Measurements from ENCODE around the gene GNB5. TPM values are rescaled to one million over a fixed set of nuclear protein-coding genes. Genes with fewer than 3 reads are reported as not detected.

Gene GNB5
- total RNA-seq, 1 experiment from 2014 or later: 58.7 TPM

DNA sequence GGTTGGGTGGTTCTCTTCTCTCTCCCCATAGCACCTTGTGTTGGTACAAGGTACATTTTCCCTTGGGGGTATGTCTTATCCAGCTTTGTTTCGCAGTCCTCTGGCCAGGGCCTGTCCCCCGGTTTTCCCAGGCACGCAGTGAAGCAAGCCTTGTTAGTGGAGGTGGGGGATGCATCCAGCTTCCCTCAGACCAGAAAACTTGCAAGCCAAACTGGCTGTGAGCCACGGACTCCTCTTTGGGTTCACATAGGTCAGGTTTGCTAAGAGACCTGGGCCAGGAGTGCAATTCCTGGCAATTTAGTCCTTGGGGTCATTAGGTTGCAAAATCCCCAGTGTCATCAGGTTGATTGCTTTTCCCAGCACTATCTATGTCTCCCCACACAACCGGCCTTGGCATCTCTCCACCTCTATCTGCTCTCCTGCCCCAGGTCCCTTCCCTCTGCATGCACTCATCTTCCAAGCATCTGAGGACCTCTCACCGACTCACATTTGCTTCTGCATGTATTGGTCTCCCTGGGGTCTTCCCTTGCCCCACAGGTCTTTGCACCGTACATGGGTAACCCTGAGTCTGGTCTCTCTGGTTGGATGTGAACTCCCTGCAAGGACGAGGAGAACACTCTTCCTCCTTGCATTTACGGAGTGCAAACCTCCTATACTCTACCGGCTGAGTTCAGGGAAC is 112.9 kb downstream of the GNB5 start:
- in situ Hi-C loops (cut with HindIII; ENCODE audit: low pct_unique_long_range_greater_than_20kb, low sequenced_read_pairs) (no loop called here), intact Hi-C loops (cut with micrococcal nuclease; ENCODE audit: unreplicated experiment) (loop anchor here (2.0 kb wide), 1 partner anchor 96 kb away; no protein-coding TSS in a partner anchor)
- CTCF ChIA-PET: interaction anchor here (0.6 to 1.0 kb wide), 6 partner anchors 11 to 75 kb away, joined by 3 to 6 read pairs (median 4); no protein-coding TSS in a partner anchor
- no peaks in the 10 kb centered on the region for H3K27me3 ChIP-seq (ENCODE audit: control insufficient read depth, insufficient read depth, low read length)
- POLR2A ChIA-PET: no interaction called here
- H3K36me3 ChIP-seq (ENCODE audit: control insufficient read depth, insufficient read depth, low read length): no peaks in the 10 kb centered on the region
- no peak overlapping the region for H3K4me3 ChIP-seq (ENCODE audit: low read depth in 2 of 2, low read length in 2 of 2)
- ATAC-seq (no peak; the same call in 1 of the 2 replicates), DNase-seq (ENCODE audit: low read depth, low spot score) (no peak)
- H3K27ac ChIP-seq (ENCODE audit: low read length): no peak overlapping the region
- TF ChIP-seq, protein P1, sequence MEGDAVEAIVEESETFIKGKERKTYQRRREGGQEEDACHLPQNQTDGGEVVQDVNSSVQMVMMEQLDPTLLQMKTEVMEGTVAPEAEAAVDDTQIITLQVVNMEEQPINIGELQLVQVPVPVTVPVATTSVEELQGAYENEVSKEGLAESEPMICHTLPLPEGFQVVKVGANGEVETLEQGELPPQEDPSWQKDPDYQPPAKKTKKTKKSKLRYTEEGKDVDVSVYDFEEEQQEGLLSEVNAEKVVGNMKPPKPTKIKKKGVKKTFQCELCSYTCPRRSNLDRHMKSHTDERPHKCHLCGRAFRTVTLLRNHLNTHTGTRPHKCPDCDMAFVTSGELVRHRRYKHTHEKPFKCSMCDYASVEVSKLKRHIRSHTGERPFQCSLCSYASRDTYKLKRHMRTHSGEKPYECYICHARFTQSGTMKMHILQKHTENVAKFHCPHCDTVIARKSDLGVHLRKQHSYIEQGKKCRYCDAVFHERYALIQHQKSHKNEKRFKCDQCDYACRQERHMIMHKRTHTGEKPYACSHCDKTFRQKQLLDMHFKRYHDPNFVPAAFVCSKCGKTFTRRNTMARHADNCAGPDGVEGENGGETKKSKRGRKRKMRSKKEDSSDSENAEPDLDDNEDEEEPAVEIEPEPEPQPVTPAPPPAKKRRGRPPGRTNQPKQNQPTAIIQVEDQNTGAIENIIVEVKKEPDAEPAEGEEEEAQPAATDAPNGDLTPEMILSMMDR (IDR thresholded peaks at IDR 0.05): no peak
- no peak for TF ChIP-seq SIN3A (IDR thresholded peaks at IDR 0.05; ENCODE audit: borderline replicate concordance, insufficient read depth, low read depth, low read length)
- no peak for TF ChIP-seq TCF7L2 (IDR thresholded peaks at IDR 0.05; ENCODE audit: low read depth, low read length)
- no peak for TF ChIP-seq POLR2AphosphoS5 (IDR thresholded peaks at IDR 0.05; ENCODE audit: low read depth, low read length)
- TF ChIP-seq, protein P2, sequence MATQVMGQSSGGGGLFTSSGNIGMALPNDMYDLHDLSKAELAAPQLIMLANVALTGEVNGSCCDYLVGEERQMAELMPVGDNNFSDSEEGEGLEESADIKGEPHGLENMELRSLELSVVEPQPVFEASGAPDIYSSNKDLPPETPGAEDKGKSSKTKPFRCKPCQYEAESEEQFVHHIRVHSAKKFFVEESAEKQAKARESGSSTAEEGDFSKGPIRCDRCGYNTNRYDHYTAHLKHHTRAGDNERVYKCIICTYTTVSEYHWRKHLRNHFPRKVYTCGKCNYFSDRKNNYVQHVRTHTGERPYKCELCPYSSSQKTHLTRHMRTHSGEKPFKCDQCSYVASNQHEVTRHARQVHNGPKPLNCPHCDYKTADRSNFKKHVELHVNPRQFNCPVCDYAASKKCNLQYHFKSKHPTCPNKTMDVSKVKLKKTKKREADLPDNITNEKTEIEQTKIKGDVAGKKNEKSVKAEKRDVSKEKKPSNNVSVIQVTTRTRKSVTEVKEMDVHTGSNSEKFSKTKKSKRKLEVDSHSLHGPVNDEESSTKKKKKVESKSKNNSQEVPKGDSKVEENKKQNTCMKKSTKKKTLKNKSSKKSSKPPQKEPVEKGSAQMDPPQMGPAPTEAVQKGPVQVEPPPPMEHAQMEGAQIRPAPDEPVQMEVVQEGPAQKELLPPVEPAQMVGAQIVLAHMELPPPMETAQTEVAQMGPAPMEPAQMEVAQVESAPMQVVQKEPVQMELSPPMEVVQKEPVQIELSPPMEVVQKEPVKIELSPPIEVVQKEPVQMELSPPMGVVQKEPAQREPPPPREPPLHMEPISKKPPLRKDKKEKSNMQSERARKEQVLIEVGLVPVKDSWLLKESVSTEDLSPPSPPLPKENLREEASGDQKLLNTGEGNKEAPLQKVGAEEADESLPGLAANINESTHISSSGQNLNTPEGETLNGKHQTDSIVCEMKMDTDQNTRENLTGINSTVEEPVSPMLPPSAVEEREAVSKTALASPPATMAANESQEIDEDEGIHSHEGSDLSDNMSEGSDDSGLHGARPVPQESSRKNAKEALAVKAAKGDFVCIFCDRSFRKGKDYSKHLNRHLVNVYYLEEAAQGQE (IDR thresholded peaks at IDR 0.05; ENCODE audit: insufficient read depth in 1 of 2, low read depth in 2 of 2, low read length in 1 of 2): no peak
- H3K9me3 ChIP-seq (ENCODE audit: control insufficient read depth, insufficient read depth, low read depth, low read length): no peaks in the 10 kb centered on the region
- H3K4me1 ChIP-seq (ENCODE audit: control insufficient read depth, insufficient read depth, low read length): peaks cover 8% of the 10 kb centered on the region
- no TSS peak for BruUV-seq (replicated peaks)

GRCh38 chr15:52076889-52077781 is 114.1 kb downstream of the GNB5 start:
- intact Hi-C loops (cut with micrococcal nuclease; ENCODE audit: unreplicated experiment) (no loop called here), in situ Hi-C loops (cut with HindIII; ENCODE audit: low pct_unique_long_range_greater_than_20kb, low sequenced_read_pairs) (no loop called here)
- POLR2A ChIA-PET: no interaction called here
- no TSS peak for BruUV-seq (replicated peaks)
- Histone ChIP-seq H3K9me3 (ENCODE audit: control insufficient read depth, insufficient read depth, low read depth, low read length) (no peaks in the 10 kb centered on the region), H3K27me3 (ENCODE audit: control insufficient read depth, insufficient read depth, low read length) (no peaks in the 10 kb centered on the region), H3K36me3 (ENCODE audit: control insufficient read depth, insufficient read depth, low read length) (no peaks in the 10 kb centered on the region), H3K4me1 (ENCODE audit: control insufficient read depth, insufficient read depth, low read length) (peaks cover 6% of the 10 kb centered on the region), H3K27ac (ENCODE audit: low read length) (peak overlapping the region; percentile 40), H3K4me3 (ENCODE audit: low read depth in 2 of 2, low read length in 2 of 2) (no peak overlapping the region)
- TF ChIP-seq TCF7L2 (IDR thresholded peaks at IDR 0.05; ENCODE audit: low read depth, low read length): no peak
- TF ChIP-seq, protein P1 (IDR thresholded peaks at IDR 0.05): no peak; the same call in 1 of the 2 replicates
- DNase-seq (ENCODE audit: low read depth, low spot score): peak; percentile 80
- CTCF ChIA-PET: no interaction called here
- ATAC-seq: peak; percentile 83

Data from Panc1 (cell line).